K562 (cell line): ENCODE measurements around the gene MUC5AC. TPM values are rescaled to one million over a fixed set of nuclear protein-coding genes. Genes with fewer than 3 reads are reported as not detected.

Source experiments
- ATAC-seq: fragments of 200-7000 bp; cut with Tn5 transposase; 3 replicates; pipeline ENCODE4 v1.9.1; 2020; ENCODE audit warnings: moderate library complexity
- BruUV-seq: library from RNA; stranded (reverse); fragments of 400-500 nt; replicated peaks from 2 replicates; lab custom pipeline; 2021; lab: Mats Ljungman, UMichigan
- CTCF ChIA-PET: fragments of 300-600 bp; formaldehyde crosslinking; extraction: SDS; loops from one replicate; lab custom pipeline; 2021; ENCODE audit warnings: low intra/inter-chr PET ratio; lab: Yijun Ruan, JAX
- POLR2A ChIA-PET: fragments of 300-600, 350-650 bp; sonication (Branson Sonifier 250); formaldehyde crosslinking; extraction: SDS; loops from one replicate; lab custom pipeline; 2021; ENCODE audit warnings: antibody characterized with exemption, inconsistent platforms; lab: Yijun Ruan, JAX
- DNase-seq, 4 experiments: peaks; one replicate each; pipeline versions ENCODE4 v3.0.0 to v3.0.0-alpha.2; 2011 to 2018; ENCODE audit warnings: low spot score in 3 of 4, mixed read lengths in 3 of 4; ENCODE audit errors: extremely low read depth in 1 of 4
- FAIRE-seq: peaks from 2 replicates; lab custom pipeline; 2011; peaks lifted over from hg19 to GRCh38; lab: Jason Lieb, UNC
- H2AFZ ChIP-seq: 2 replicates; pipeline ENCODE4 v1.6.0; 2011; ENCODE audit warnings: low read depth, low read length, control low read depth, inconsistent platforms
- H3K27ac ChIP-seq: fragments of 200-600 bp; 3 replicates; pipeline ENCODE4 v1.8.0; 2011; ENCODE audit warnings: low read depth, mild to moderate bottlenecking, control low read depth, inconsistent platforms, low read length, moderate library complexity, mixed read lengths; ENCODE audit errors: extremely low read depth
- H3K27me3 ChIP-seq, 2 experiments: fragments of 300-600 bp in 1 of 2; 2 replicates in 1 of 2; 3 replicates in 1 of 2; pipeline versions ENCODE4 v1.6.0 to v1.8.0; 2011; ENCODE audit warnings: inconsistent platforms in 2 of 2, low read length in 2 of 2, mild to moderate bottlenecking in 1 of 2, mixed read lengths in 1 of 2, moderate library complexity in 1 of 2; ENCODE audit not compliant: control insufficient read depth in 2 of 2, insufficient read depth in 2 of 2
- H3K36me3 ChIP-seq: fragments of 300-600 bp; 3 replicates; pipeline ENCODE4 v1.8.0; 2011; ENCODE audit warnings: mild to moderate bottlenecking, low read length, inconsistent platforms; ENCODE audit not compliant: control insufficient read depth, insufficient read depth
- H3K4me1 ChIP-seq, 2 experiments: fragments of 200-600 bp in 1 of 2; replicated peaks in 1 of 2; 2 replicates in 1 of 2; 3 replicates in 1 of 2; pipeline versions ENCODE4 v1.5.1 to v1.8.0; 2011; ENCODE audit warnings: inconsistent platforms in 2 of 2, low read length in 2 of 2, mild to moderate bottlenecking in 1 of 2, mixed read lengths in 1 of 2, moderate library complexity in 1 of 2; ENCODE audit not compliant: control insufficient read depth in 2 of 2, insufficient read depth in 2 of 2
- H3K4me2 ChIP-seq: 2 replicates; pipeline ENCODE4 v1.6.1; 2011; ENCODE audit warnings: low read length, control low read depth, inconsistent platforms, mixed read lengths; ENCODE audit not compliant: insufficient read depth
- H3K4me3 ChIP-seq: fragments of 200-600 bp; sonication (generic), shearing (Covaris generic); 2 replicates; pipeline ENCODE4 v1.5.1; 2016; ENCODE audit warnings: control low read depth, inconsistent platforms
- H3K79me2 ChIP-seq: fragments of 200-600 bp; 3 replicates; pipeline ENCODE4 v1.8.0; 2011; ENCODE audit warnings: low read length, inconsistent platforms; ENCODE audit not compliant: control insufficient read depth, insufficient read depth
- H3K9ac ChIP-seq, 2 experiments: 2 replicates each; pipeline versions ENCODE4 v1.6.0 to v1.6.1; 2011; ENCODE audit warnings: low read depth in 2 of 2, low read length in 2 of 2, control low read depth in 1 of 2, inconsistent platforms in 1 of 2, mild to moderate bottlenecking in 1 of 2, mixed read lengths in 1 of 2; ENCODE audit not compliant: insufficient read depth in 1 of 2
- H3K9me1 ChIP-seq: one replicate; pipeline ENCODE4 v1.6.0; 2011; ENCODE audit warnings: inconsistent platforms, mild to moderate bottlenecking, low read length, moderate library complexity; ENCODE audit not compliant: control insufficient read depth, insufficient read depth
- H3K9me3 ChIP-seq: replicated peaks from 2 replicates; pipeline ENCODE4 v1.5.1; 2011; ENCODE audit warnings: low read depth, low read length, inconsistent platforms; ENCODE audit not compliant: control insufficient read depth, insufficient read depth
- H4K20me1 ChIP-seq: replicated peaks from 2 replicates; pipeline ENCODE4 v1.6.1; 2011; ENCODE audit warnings: low read length, inconsistent platforms, mixed read lengths; ENCODE audit not compliant: control insufficient read depth, insufficient read depth
- CTCFL ChIP-seq: IDR thresholded peaks from 2 replicates; pipeline ENCODE4 v1.6.1; 2011; ENCODE audit warnings: borderline replicate concordance, low read depth, mild to moderate bottlenecking, moderate library complexity, low read length; ENCODE audit not compliant: insufficient read depth, poor library complexity, severe bottlenecking
- E2F5 ChIP-seq: sonication (generic); formaldehyde crosslinking; IDR thresholded peaks from 2 replicates; pipeline ENCODE4 v1.8.0; 2022; ENCODE audit warnings: mild to moderate bottlenecking, missing genetic modification reagents
- ERF ChIP-seq: fragments of 450-650 bp; formaldehyde crosslinking; IDR thresholded peaks from 2 replicates; pipeline ENCODE4 v1.4.0; 2020; ENCODE audit warnings: mild to moderate bottlenecking, mixed read lengths
- JUND ChIP-seq, 2 experiments: IDR thresholded peaks; 2 replicates in 1 of 2; 3 replicates in 1 of 2; pipeline ENCODE4 v1.6.1; 2011; ENCODE audit warnings: borderline replicate concordance in 2 of 2, low read depth in 2 of 2, low read length in 2 of 2, improper control_type of control experiment in 1 of 2, missing biosample characterization in 1 of 2, missing genetic modification characterization in 1 of 2, missing genetic modification reagents in 1 of 2
- RBBP5 ChIP-seq: fragments of 200-600 bp; sonication (generic); IDR thresholded peaks from 2 replicates; pipeline ENCODE4 v1.6.1; 2012; ENCODE audit warnings: borderline replicate concordance, mild to moderate bottlenecking, low read length, control low read depth, inconsistent platforms; ENCODE audit not compliant: insufficient read depth, poor library complexity, severe bottlenecking
- SIRT6 ChIP-seq: IDR thresholded peaks from one replicate; pipeline ENCODE4 v1.6.1; 2012; ENCODE audit warnings: low read depth, mild to moderate bottlenecking, control low read depth, inconsistent platforms, low read length, moderate library complexity
- SIX5 ChIP-seq, 2 experiments: IDR thresholded peaks; 2 replicates each; pipeline ENCODE4 v1.6.1; 2011; ENCODE audit warnings: low read length in 2 of 2, borderline replicate concordance in 1 of 2, low read depth in 1 of 2, mild to moderate bottlenecking in 1 of 2, moderate library complexity in 1 of 2; ENCODE audit not compliant: insufficient read depth in 1 of 2
- TAF7 ChIP-seq: fragments of 450-650 bp; IDR thresholded peaks from 2 replicates; pipeline ENCODE4 v1.6.1; 2016; ENCODE audit warnings: missing genetic modification characterization, missing compliant biosample characterization
- TFE3 ChIP-seq: fragments of 450-650 bp; formaldehyde crosslinking; IDR thresholded peaks from 2 replicates; pipeline ENCODE4 v1.4.0; 2020; ENCODE audit warnings: mild to moderate bottlenecking, mixed read lengths
- WGBS: fragments of 100-300 bp; shearing (Covaris generic); methylation state at CpG from one replicate; pipeline ENCODE4 v1.1.6; 2016; ENCODE audit warnings: low coverage, mixed read lengths; ENCODE audit not compliant: insufficient coverage; ENCODE audit errors: missing lambda C conversion rate; 5-methylcytosine and 5-hydroxymethylcytosine counted together
- in situ Hi-C: fragments of 300-500 bp; cut with MboI; formaldehyde crosslinking; loops from 4 replicates; pipeline ENCODE4 v1.15.0; 2018; ENCODE audit warnings: inconsistent platforms, mixed read lengths
- intact Hi-C: fragments of 100-400 bp; cut with micrococcal nuclease; formaldehyde crosslinking; loops from 2 replicates; pipeline ENCODE4 v1.14.2; 2022
- polyA plus RNA-seq, 8 experiments: library from polyadenylated mRNA; depleted of rRNA in 4 of 8; stranded (reverse) in 5 of 8; unstranded in 3 of 8; fragments of >200 nt; fragmentation: Nextera tagmentation in 2 of 8; fragmentation: Illumina TruSeq in 1 of 8; extraction: Ambion mirVana in 2 of 8; extraction: Trizol in 1 of 8; gene quantifications; 2 replicates each; pipeline versions ENCODE4 v1.2.1 to v1.2.3, GENCODE V29; 2011 to 2014; ENCODE audit warnings: inconsistent platforms in 1 of 8, missing spikeins in 1 of 8
- total RNA-seq, 7 experiments: library from RNA; depleted of rRNA in 6 of 7; stranded (reverse); fragments of >200 nt in 6 of 7; fragmentation: Illumina TruSeq in 2 of 7; extraction: Trizol in 2 of 7; gene quantifications; 2 replicates each; pipeline versions ENCODE4 v1.2.1 to v1.2.3, GENCODE V29; 2011 to 2021; ENCODE audit warnings: low replicate concordance in 1 of 7

MUC5AC gene
- total and polyA plus RNA-seq, 9 of the 15 experiments (the other 6 are each of a cell fraction or from before 2014, with no cell fraction given): not detected

- DNase-seq (no peak), FAIRE-seq (no peak), ATAC-seq (no peak)
- Histone ChIP-seq H3K9me1 (no peaks in the 10 kb centered on the region), H3K27me3 (peaks cover 0 to 32% of the 10 kb centered on the region in 2 experiments; a peak in 2 of 5 replicates), H3K9me3 (no peaks in the 10 kb centered on the region; the same call in 1 of the 2 replicates), H3K36me3 (no peaks in the 10 kb centered on the region), H3K4me3 (no peak overlapping the region), H3K4me1 (peaks cover 0 to 11% of the 10 kb centered on the region in 2 experiments; a peak in 1 of 5 replicates), H3K4me2 (no peak overlapping the region), H3K9ac (no peak overlapping the region), H4K20me1 (no peaks in the 10 kb centered on the region), H3K79me2 (no peaks in the 10 kb centered on the region), H2AFZ (no peak overlapping the region), H3K27ac (no peak overlapping the region)
- no TSS peak for BruUV-seq
- POLR2A ChIA-PET: no interaction called here
- no peak for TF ChIP-seq SIRT6
- TF ChIP-seq SIX5 (IDR thresholded peaks at IDR 0.05; ENCODE audit: borderline replicate concordance in 1 of 2, insufficient read depth in 1 of 2, low read depth in 1 of 2, low read length in 2 of 2): no peak
- no peak for TF ChIP-seq JUND (IDR thresholded peaks at IDR 0.05; ENCODE audit: borderline replicate concordance, low read depth, low read length)
- TF ChIP-seq JUND (tag; IDR thresholded peaks at IDR 0.05; ENCODE audit: borderline replicate concordance, low read depth, low read length): no peak
- in situ Hi-C loops (no loop called here), intact Hi-C loops (no loop called here)
- CTCF ChIA-PET: no interaction called here
- 0% methylated on average over 1 of the region's 1 CpG for whole genome bisulfite sequencing
Measured at GRCh38 chr11:1123970-1124369, 33.8 kb upstream of the MUC5AC start.

GRCh38 chr11:1125803-1126202 is 31.9 kb upstream of the MUC5AC start:
- Histone ChIP-seq H3K27ac (no peak overlapping the region), H3K79me2 (no peaks in the 10 kb centered on the region), H3K4me3 (no peak overlapping the region), H4K20me1 (no peaks in the 10 kb centered on the region; the same call in 1 of the 2 replicates), H3K9ac (no peak overlapping the region; a peak in 1 of 4 replicates), H3K4me1 (peaks cover 0 to 19% of the 10 kb centered on the region in 2 experiments; a peak in 1 of 5 replicates), H2AFZ (no peak overlapping the region), H3K9me1 (no peaks in the 10 kb centered on the region), H3K27me3 (peaks cover 0 to 50% of the 10 kb centered on the region in 2 experiments; a peak in 2 of 5 replicates), H3K36me3 (no peaks in the 10 kb centered on the region), H3K9me3 (no peaks in the 10 kb centered on the region; the same call in 1 of the 2 replicates), H3K4me2 (no peak overlapping the region)
- FAIRE-seq (no peak), ATAC-seq (no peak), DNase-seq (no peak)
- ChIA-PET CTCF (no interaction called here), POLR2A (no interaction called here)
- in situ Hi-C loops (no loop called here), intact Hi-C loops (no loop called here)
- BruUV-seq: no TSS peak
- 32% methylated on average over 5 of the region's 9 CpGs for WGBS
- TF ChIP-seq ERF (no peak), TAF7 (no peak), CTCFL (no peak), E2F5 (no peak), RBBP5 (no peak), TFE3 (CRISPR knock-in tag) (no peak)
